ENCODE measurements around the gene CHD3. TPM values are rescaled to one million over a fixed set of nuclear protein-coding genes. Genes with fewer than 3 reads are reported as not detected.

The CHD3 gene
- total and polyA plus RNA-seq, 10 of the 15 experiments (the other 5 are each of a cell fraction or from before 2014, with no cell fraction given) = 1.4 to 86.8 (median 39.1) TPM

GRCh38 chr17:7915611-7916384 lies 27.2 kb downstream of the CHD3 start, which contains the start of gene RNF227 (continued):
- TF ChIP-seq ZBTB11 (CRISPR knock-in tag; IDR thresholded peaks at IDR 0.05) = no peak
- TF ChIP-seq MAX (IDR thresholded peaks at IDR 0.05; ENCODE audit: low read depth, low read length) = peak; percentile 97
- TF ChIP-seq MYC (IDR thresholded peaks at IDR 0.05; ENCODE audit: insufficient read depth, insufficient read length, insufficient replicate concordance, low read length, severe bottlenecking) = no peak
- TF ChIP-seq FOXM1 (IDR thresholded peaks at IDR 0.05; ENCODE audit: low read depth, low read length) = no peak
- TF ChIP-seq HDAC2 (IDR thresholded peaks at IDR 0.05) = no peak
- TF ChIP-seq YY1 (IDR thresholded peaks at IDR 0.05; ENCODE audit: low read depth, low read length) = peak; percentile 6; the same call in 1 of the 2 replicates
- no peak for TF ChIP-seq REST (IDR thresholded peaks at IDR 0.05; ENCODE audit: low read depth, low read length)
- TF ChIP-seq NR2C1 (IDR thresholded peaks at IDR 0.05) = 0 out of 2 replicates have a peak, but pooled peaks have one; percentile 7
- no peak for TF ChIP-seq CHD2 (IDR thresholded peaks at IDR 0.05; ENCODE audit: borderline replicate concordance, low read depth, low read length)
- no peak for TF ChIP-seq RELB (IDR thresholded peaks at IDR 0.05; ENCODE audit: low read depth)
- TF ChIP-seq HDAC6 (IDR thresholded peaks at IDR 0.05; ENCODE audit: unreplicated experiment) = no peak
- peak; percentile 51; the same call in 1 of the 2 replicates for TF ChIP-seq NBN (IDR thresholded peaks at IDR 0.05)
- TF ChIP-seq SMARCA5 (IDR thresholded peaks at IDR 0.05) = 0 out of 2 replicates have a peak, but pooled peaks have one; percentile 53
- no peak; the same call in 1 of the 2 replicates for TF ChIP-seq EED (IDR thresholded peaks at IDR 0.05; ENCODE audit: low read depth)
- no peak for TF ChIP-seq PAX5 (IDR thresholded peaks at IDR 0.05; ENCODE audit: borderline replicate concordance, low read depth, low read length)
- peak; percentile 89 for TF ChIP-seq SIN3A (IDR thresholded peaks at IDR 0.05; ENCODE audit: low read depth, low read length)
- no peak for TF ChIP-seq JUND (IDR thresholded peaks at IDR 0.05; ENCODE audit: low read depth, low read length)

Measured in GM12878 (cell line).